ENCODE measurements around the gene PGA5. TPM values are rescaled to one million over a fixed set of nuclear protein-coding genes. Genes with fewer than 3 reads are reported as not detected.

PGA5 gene
- total RNA-seq, 1 experiment from 2014 or later, result not detected

- no peak for TF ChIP-seq CTCF (IDR thresholded peaks at IDR 0.05; ENCODE audit: unreplicated experiment)
- Mint-ChIP-seq H3K4me1 (ENCODE audit: low read depth, unreplicated experiment) (no peaks in the 10 kb centered on the region), H3K9me3 (ENCODE audit: low read depth, unreplicated experiment) (no peaks in the 10 kb centered on the region), H3K36me3 (ENCODE audit: insufficient read depth, unreplicated experiment) (no peaks in the 10 kb centered on the region), H3K27ac (ENCODE audit: unreplicated experiment) (no peak overlapping the region), H3K4me3 (ENCODE audit: low read depth, unreplicated experiment) (no peak overlapping the region), H3K27me3 (ENCODE audit: unreplicated experiment) (peaks cover 42% of the 10 kb centered on the region)
- CTCF ChIA-PET, result interaction anchor here (0.5 kb wide), 1 partner anchor 499 kb away, joined by 3 read pairs; no protein-coding TSS in a partner anchor
- DNase-seq, result no peak
- intact Hi-C loops (cut with micrococcal nuclease; ENCODE audit: unreplicated experiment), result no loop called here
- no TSS peak for BruUV-seq (replicated peaks)
Measured at GRCh38 chr11:61275191-61275590, 34.2 kb downstream of the PGA5 start.

DNA sequence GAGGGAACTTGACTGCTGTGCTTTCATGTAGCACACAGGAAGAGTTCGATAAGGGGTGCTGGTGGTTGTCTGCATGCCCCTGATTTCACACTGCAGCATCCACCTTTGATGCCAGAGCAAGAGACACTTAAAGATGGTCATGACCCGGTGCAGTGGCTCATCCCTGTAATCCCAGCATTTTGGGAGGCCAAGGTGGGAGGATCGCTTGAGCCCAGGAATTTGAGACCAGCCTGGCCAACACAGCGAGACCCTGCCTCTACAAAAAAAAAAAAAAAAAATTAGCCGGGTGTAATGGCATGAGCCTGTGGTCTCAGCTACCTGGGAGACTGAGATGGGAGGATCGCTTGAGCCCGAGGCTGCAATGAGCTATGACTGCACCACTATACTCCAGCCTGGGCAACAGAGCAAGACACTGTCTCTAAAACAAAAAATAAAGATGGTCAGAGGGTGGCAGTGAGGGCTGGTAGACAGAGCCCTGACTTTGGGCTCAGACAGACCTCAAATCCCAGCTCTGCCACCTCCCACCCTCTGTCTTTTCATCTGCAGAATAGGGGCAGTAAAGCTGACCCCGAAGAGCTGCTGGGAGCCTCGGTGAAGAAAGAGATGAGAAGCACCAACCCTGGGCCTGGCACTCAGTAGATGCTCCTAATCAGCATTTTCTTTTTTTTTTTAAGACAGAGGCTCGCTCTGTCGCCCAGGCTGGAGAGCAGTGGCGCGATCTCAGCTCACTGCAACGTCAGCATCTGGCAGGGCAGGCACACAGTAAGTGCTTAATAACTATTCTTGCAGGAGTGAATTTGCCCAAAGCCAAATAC is 36.4 kb downstream of the PGA5 start:
- Mint-ChIP-seq H3K9me3 (ENCODE audit: low read depth, unreplicated experiment) (no peaks in the 10 kb centered on the region), H3K27me3 (ENCODE audit: unreplicated experiment) (peaks cover 57% of the 10 kb centered on the region), H3K27ac (ENCODE audit: unreplicated experiment) (no peak overlapping the region), H3K4me1 (ENCODE audit: low read depth, unreplicated experiment) (no peaks in the 10 kb centered on the region), H3K4me3 (ENCODE audit: low read depth, unreplicated experiment) (no peak overlapping the region), H3K36me3 (ENCODE audit: insufficient read depth, unreplicated experiment) (no peaks in the 10 kb centered on the region)
- TF ChIP-seq CTCF (IDR thresholded peaks at IDR 0.05; ENCODE audit: unreplicated experiment), result no peak
- DNase-seq, result no peak
- no TSS peak for BruUV-seq (replicated peaks)
- intact Hi-C loops (cut with micrococcal nuclease; ENCODE audit: unreplicated experiment), result no loop called here
- CTCF ChIA-PET, result interaction anchor here (0.6 kb wide), 1 partner anchor 14 kb away, joined by 5 read pairs; no protein-coding TSS in a partner anchor

DNA sequence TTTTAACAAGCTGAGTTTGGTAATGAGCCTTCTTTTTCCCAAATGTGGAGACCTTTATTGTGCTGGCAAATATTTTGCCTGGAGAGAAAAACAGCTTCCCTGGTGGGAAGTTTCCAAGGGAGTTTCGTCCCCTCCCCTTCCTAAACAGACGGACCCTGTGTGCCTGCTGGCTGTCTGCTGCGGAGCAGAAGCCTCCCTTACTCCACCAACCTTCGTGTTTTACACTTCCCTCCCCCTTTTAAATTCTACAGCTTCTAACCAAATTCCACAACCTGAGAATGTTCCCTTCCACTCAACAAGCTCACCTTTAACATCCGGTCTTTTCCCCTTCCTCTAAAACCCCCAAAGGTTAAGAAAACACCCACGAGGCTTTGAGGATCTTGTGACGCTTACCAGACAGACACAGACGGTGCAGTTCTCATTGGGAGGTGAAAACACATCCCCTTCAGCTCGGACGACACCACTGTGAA is 37.1 kb downstream of the PGA5 start:
- H3K27me3 Mint-ChIP-seq (ENCODE audit: unreplicated experiment), result peaks cover 63% of the 10 kb centered on the region
- intact Hi-C loops (cut with micrococcal nuclease; ENCODE audit: unreplicated experiment), result no loop called here
- DNase-seq, result no peak
- no peak overlapping the region for H3K27ac Mint-ChIP-seq (ENCODE audit: unreplicated experiment)
- no peak for TF ChIP-seq CTCF (IDR thresholded peaks at IDR 0.05; ENCODE audit: unreplicated experiment)
- BruUV-seq (replicated peaks), result no TSS peak
- H3K4me1 Mint-ChIP-seq (ENCODE audit: low read depth, unreplicated experiment), result no peaks in the 10 kb centered on the region
- no peaks in the 10 kb centered on the region for H3K9me3 Mint-ChIP-seq (ENCODE audit: low read depth, unreplicated experiment)
- CTCF ChIA-PET, result interaction anchor here (0.6 kb wide), 2 partner anchors 14 to 87 kb away, joined by 5 to 7 read pairs; no protein-coding TSS in a partner anchor
- H3K4me3 Mint-ChIP-seq (ENCODE audit: low read depth, unreplicated experiment), result no peak overlapping the region
- H3K36me3 Mint-ChIP-seq (ENCODE audit: insufficient read depth, unreplicated experiment), result no peaks in the 10 kb centered on the region

- Mint-ChIP-seq H3K27me3 (ENCODE audit: unreplicated experiment) (peaks cover 66% of the 10 kb centered on the region), H3K36me3 (ENCODE audit: insufficient read depth, unreplicated experiment) (no peaks in the 10 kb centered on the region), H3K9me3 (ENCODE audit: low read depth, unreplicated experiment) (no peaks in the 10 kb centered on the region), H3K4me3 (ENCODE audit: low read depth, unreplicated experiment) (no peak overlapping the region), H3K4me1 (ENCODE audit: low read depth, unreplicated experiment) (no peaks in the 10 kb centered on the region), H3K27ac (ENCODE audit: unreplicated experiment) (no peak overlapping the region)
- BruUV-seq (replicated peaks), result no TSS peak
- no peak for TF ChIP-seq CTCF (IDR thresholded peaks at IDR 0.05; ENCODE audit: unreplicated experiment)
- CTCF ChIA-PET, result interaction anchor here (0.7 kb wide), 1 partner anchor 420 kb away, joined by 3 read pairs; no protein-coding TSS in a partner anchor
- DNase-seq, result no peak
- intact Hi-C loops (cut with micrococcal nuclease; ENCODE audit: unreplicated experiment), result no loop called here
Measured at GRCh38 chr11:61279934-61280659, 39.1 kb downstream of the PGA5 start.

Data from Calu3 (cell line).